Bone marrow (tissue), 2 donors: Measurements from ENCODE around the gene MED15.

Source experiments
- DNase-seq, 2 donors: peaks; one replicate each; lab custom pipeline; 2025; lab: John Stamatoyannopoulos, UW

The MED15 gene

GRCh38 chr22:20552443-20553401, 45.3 kb downstream of the MED15 start:
- DNase-seq, result no peak

- DNase-seq, result no peak
These were observed 46.7 kb downstream of the MED15 start for GRCh38 chr22:20553947-20554741.

- no peak for DNase-seq
These were observed 47.4 kb downstream of the MED15 start for GRCh38 chr22:20554824-20555223.

- no peak for DNase-seq
These were observed 51.1 kb downstream of the MED15 start for GRCh38 chr22:20558534-20558933.

- no peak for DNase-seq
These were observed 51.9 kb downstream of the MED15 start for GRCh38 chr22:20559174-20559760.

GRCh38 chr22:20560716-20561115, 53.3 kb downstream of the MED15 start:
- no peak for DNase-seq

GRCh38 chr22:20561882-20562281, 54.5 kb downstream of the MED15 start:
- no peak for DNase-seq

GRCh38 chr22:20562607-20563465, 55.4 kb downstream of the MED15 start:
- DNase-seq, result no peak

GRCh38 chr22:20563466-20563906, 56.1 kb downstream of the MED15 start:
- no peak for DNase-seq

GRCh38 chr22:20563941-20564371, 56.5 kb downstream of the MED15 start:
- DNase-seq, result no peak

GRCh38 chr22:20565079-20565734, 57.8 kb downstream of the MED15 start:
- no peak for DNase-seq

GRCh38 chr22:20565761-20566160, 58.4 kb downstream of the MED15 start:
- DNase-seq, result no peak

GRCh38 chr22:20566420-20567260, 59.2 kb downstream of the MED15 start:
- no peak for DNase-seq

GRCh38 chr22:20567371-20567847, 60.0 kb downstream of the MED15 start:
- DNase-seq, result no peak

- no peak for DNase-seq
These were observed 60.6 kb downstream of the MED15 start for GRCh38 chr22:20567993-20568417.

GRCh38 chr22:20568502-20569058, 61.2 kb downstream of the MED15 start:
- DNase-seq, result no peak

- DNase-seq, result no peak
These were observed 61.9 kb downstream of the MED15 start for GRCh38 chr22:20569059-20570058.

GRCh38 chr22:20571078-20571503, 63.7 kb downstream of the MED15 start:
- no peak for DNase-seq
